Muscle of leg (tissue), 11 donors: ENCODE results near the gene RUNX1. TPM values are rescaled to one million over a fixed set of nuclear protein-coding genes. Genes with fewer than 3 reads are reported as not detected.

Experiments
- DNase-seq: peaks from one replicate; pipeline ENCODE4 v3.0.0; 2013
- H3K27ac ChIP-seq: one replicate; pipeline ENCODE4 v1.5.1; 2013; ENCODE audit warnings: mild to moderate bottlenecking, low read length, control low read depth
- H3K27me3 ChIP-seq: one replicate; pipeline ENCODE4 v1.6.1; 2013; ENCODE audit warnings: low read length; ENCODE audit not compliant: control insufficient read depth, insufficient read depth
- H3K36me3 ChIP-seq: one replicate; pipeline ENCODE4 v1.6.1; 2013; ENCODE audit warnings: low read length; ENCODE audit not compliant: control insufficient read depth, insufficient read depth
- H3K4me1 ChIP-seq: one replicate; pipeline ENCODE4 v1.6.1; 2013; ENCODE audit warnings: low read length; ENCODE audit not compliant: control insufficient read depth, insufficient read depth
- H3K4me3 ChIP-seq: one replicate; pipeline ENCODE4 v1.5.1; 2013; ENCODE audit warnings: low read length, control low read depth
- H3K9me3 ChIP-seq: replicated peaks from 2 replicates; pipeline ENCODE4 v1.6.1; 2013; ENCODE audit warnings: low read depth, low read length; ENCODE audit not compliant: control insufficient read depth
- WGBS: methylation state at CpG from one replicate; pipeline ENCODE4 v1.1.5; 2013; ENCODE audit warnings: missing lambda C conversion rate; ENCODE audit not compliant: insufficient coverage; 5-methylcytosine and 5-hydroxymethylcytosine counted together
- polyA plus RNA-seq, 8 donors: library from polyadenylated mRNA; unstranded; fragments of 120-200 nt; gene quantifications; one replicate each; pipeline versions ENCODE4 v1.2.1 to v1.2.3, GENCODE V29; 2013; ENCODE audit warnings: inconsistent platforms in 1 of 8, low replicate concordance in 1 of 8; ENCODE audit not compliant: insufficient read length in 8 of 8, insufficient read depth in 1 of 8
- total RNA-seq: library from RNA; stranded (reverse); fragments of 120-200 nt; gene quantifications from one replicate; pipeline ENCODE4 v1.2.4, GENCODE V29; 2013

Gene RUNX1
- total and polyA plus RNA-seq, 9 donors = 3.6 to 8.8 (median 5.0) TPM

DNA sequence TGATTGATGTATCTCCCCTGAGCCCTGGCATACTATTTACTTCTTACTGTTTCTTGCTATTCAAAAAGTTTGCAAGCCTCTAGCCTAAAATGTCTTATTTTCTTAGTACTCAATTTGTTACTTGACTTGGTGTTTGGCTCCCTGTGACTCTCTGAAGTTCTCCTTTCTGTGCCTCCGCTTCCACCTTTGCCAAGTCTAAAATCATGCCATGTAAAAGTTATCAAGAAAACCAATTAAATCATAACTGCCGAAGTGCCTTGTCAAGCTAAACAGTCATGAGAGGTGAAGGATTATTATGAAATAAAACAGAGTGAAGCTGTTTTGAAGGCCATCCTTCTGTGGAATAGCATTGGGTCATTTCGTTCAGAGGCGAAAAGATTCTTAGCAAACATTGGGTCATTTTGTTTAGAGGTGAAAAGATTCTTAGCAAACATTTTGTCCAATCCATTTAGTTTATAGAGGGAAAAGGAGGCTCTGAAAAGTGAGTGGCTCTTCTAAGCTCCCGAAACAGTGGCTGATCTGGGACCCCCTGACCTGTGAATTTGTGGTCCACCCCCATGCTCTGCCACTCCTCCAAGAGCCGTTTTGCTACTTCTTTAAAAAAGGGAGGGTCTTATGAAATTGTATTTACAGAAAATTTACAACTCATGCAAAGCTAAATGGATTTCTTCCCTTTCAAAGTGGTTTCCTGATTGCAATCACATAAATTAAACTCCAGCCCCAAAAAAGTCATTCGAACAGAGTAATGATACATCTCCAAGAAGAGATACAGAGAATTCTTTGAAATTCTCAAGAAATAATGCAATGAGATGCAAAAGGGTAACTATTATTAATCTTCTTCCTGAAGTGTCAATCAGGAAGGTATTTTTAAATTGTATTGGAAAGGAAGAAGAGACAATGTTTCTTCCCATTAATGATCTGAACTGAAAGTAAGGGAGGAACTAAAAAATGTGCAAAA is 141.4 kb downstream of the RUNX1 start:
- no peaks in the 10 kb centered on the region for H3K9me3 ChIP-seq
- H3K4me1 ChIP-seq = peaks cover 7% of the 10 kb centered on the region
- no CpG with 5 or more reads among the region's 7 CpGs for WGBS
- peaks cover 5% of the 10 kb centered on the region for H3K27me3 ChIP-seq
- H3K4me3 ChIP-seq = no peak overlapping the region
- H3K36me3 ChIP-seq = no peaks in the 10 kb centered on the region
- DNase-seq = no peak
- no peak overlapping the region for H3K27ac ChIP-seq

DNA sequence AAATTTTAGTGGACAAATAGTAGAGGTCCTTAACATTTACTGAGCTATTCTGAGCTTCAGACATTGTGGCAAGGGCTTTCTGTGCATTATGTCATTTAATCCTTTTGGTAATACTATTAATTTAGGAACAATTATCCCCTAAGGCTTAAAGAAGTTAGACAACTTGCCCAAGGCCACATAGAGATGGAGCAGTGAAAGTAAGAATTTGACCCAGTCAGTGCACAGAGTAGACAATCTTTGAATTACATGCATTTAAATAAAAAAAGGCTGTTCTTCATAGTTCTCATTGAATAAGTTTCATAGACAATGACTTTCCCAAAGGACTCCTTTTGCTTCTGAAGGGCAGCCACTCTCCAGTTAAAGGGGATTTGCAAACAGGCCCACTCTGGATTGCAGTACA is 142.7 kb downstream of the RUNX1 start:
- H3K27ac ChIP-seq = no peak overlapping the region
- no peaks in the 10 kb centered on the region for H3K36me3 ChIP-seq
- no peaks in the 10 kb centered on the region for H3K9me3 ChIP-seq
- peaks cover 4% of the 10 kb centered on the region for H3K27me3 ChIP-seq
- peaks cover 7% of the 10 kb centered on the region for H3K4me1 ChIP-seq
- no peak for DNase-seq
- no peak overlapping the region for H3K4me3 ChIP-seq

DNA sequence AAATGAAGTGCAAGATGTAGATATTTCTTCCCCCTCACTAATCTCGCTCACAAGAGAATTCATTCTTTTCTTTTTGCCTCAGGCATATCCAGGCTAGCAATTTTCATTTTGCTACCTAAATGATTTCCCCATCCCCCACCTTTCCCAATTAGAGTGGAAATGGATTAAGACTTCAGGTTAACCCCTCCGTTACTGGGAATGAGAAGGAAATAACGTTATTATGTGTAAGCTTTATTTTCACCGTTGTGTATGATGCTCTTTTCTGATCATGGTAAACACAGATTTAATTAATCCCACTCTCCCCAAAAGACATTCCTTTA is 143.9 kb downstream of the RUNX1 start:
- no peak for DNase-seq
- Histone ChIP-seq H3K27me3 (peaks cover 3% of the 10 kb centered on the region), H3K4me1 (peaks cover 3% of the 10 kb centered on the region), H3K36me3 (no peaks in the 10 kb centered on the region), H3K27ac (no peak overlapping the region), H3K9me3 (no peaks in the 10 kb centered on the region), H3K4me3 (no peak overlapping the region)
- WGBS = no CpG with 5 or more reads among the region's 4 CpGs

DNA sequence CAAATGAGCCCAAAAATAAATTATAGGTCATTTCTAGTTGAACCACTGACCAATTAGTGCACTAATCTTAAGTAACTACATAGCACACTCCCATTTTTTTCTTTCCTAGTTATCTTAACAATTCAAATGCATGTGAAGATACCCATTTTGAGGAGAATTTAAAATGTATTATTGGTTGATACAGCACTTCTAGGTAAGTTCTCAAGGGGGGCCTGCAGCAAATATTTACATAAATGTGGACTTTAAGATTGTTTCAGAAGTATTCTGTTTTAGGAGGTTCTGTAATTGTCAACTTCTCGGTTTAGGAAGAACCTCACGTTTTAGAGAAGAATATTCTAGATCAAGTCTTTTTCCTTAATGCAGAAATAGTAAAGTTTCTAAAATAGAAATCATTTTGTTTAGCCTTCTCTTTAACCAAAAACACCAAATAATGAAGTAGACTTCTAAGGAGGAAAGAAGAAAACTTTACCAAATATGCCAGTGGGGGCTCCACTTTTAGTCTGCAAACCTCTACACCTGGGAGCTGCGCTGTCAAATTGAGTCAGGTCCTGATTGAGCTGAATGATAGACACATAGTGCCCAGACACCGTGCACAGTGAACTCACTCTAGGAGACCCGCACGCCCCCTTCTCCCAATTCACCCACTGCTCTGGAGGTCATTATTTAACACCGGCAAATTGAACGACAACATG is 144.4 kb downstream of the RUNX1 start:
- DNase-seq = no peak
- H3K27ac ChIP-seq = no peak overlapping the region
- H3K36me3 ChIP-seq = no peaks in the 10 kb centered on the region
- no peaks in the 10 kb centered on the region for H3K9me3 ChIP-seq
- WGBS = no CpG with 5 or more reads among the region's 8 CpGs
- H3K4me1 ChIP-seq = no peaks in the 10 kb centered on the region
- no peak overlapping the region for H3K4me3 ChIP-seq
- peaks cover 3% of the 10 kb centered on the region for H3K27me3 ChIP-seq

DNA sequence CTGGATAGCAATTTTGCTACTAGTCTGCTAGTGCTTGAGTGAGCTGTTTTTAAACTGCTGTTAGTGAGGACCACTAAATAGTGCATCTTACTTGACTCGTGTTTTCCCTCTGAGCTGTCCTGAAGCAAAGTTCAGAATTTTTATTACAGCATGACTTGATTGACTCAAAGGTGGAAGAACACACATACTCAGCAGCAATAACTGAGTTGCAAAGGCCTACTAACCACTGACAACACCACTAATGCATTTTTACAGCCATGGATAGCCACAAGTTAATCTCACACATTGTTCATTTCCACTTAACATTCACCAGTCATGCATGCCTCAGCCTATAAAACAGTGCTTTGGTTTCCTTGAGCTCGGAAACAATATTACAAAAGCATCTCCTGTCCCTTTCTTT is 148.7 kb downstream of the RUNX1 start:
- DNase-seq = no peak
- H3K9me3 ChIP-seq = peaks cover 5% of the 10 kb centered on the region
- no peaks in the 10 kb centered on the region for H3K4me1 ChIP-seq
- WGBS = no CpG with 5 or more reads among the region's 2 CpGs
- H3K36me3 ChIP-seq = no peaks in the 10 kb centered on the region
- H3K27me3 ChIP-seq = peaks cover 8% of the 10 kb centered on the region
- H3K4me3 ChIP-seq = no peak overlapping the region
- no peak overlapping the region for H3K27ac ChIP-seq

DNA sequence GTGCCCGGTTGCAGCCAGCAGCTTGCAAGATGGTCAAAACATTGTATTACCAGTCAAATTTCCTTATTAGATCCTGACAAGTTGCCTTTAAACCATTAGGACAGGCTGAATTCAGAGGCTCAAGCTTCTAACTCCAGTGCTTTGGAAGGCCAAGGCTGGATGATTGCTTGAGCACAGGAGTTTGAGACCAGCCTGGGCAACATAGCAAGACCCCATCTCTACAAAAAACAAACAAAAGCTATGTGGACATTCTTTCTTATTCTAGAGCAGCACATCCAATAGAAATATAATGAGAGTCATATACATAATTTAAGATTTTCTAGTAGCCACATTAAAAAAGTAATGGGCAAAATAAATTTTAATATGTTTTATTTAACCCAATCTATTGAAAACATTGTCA is 149.3 kb downstream of the RUNX1 start:
- no peak overlapping the region for H3K27ac ChIP-seq
- H3K27me3 ChIP-seq = peaks cover 7% of the 10 kb centered on the region
- no peaks in the 10 kb centered on the region for H3K4me1 ChIP-seq
- no peaks in the 10 kb centered on the region for H3K36me3 ChIP-seq
- no peak for DNase-seq
- peaks cover 5% of the 10 kb centered on the region for H3K9me3 ChIP-seq
- no CpG with 5 or more reads among the region's 1 CpG for WGBS
- no peak overlapping the region for H3K4me3 ChIP-seq

DNA sequence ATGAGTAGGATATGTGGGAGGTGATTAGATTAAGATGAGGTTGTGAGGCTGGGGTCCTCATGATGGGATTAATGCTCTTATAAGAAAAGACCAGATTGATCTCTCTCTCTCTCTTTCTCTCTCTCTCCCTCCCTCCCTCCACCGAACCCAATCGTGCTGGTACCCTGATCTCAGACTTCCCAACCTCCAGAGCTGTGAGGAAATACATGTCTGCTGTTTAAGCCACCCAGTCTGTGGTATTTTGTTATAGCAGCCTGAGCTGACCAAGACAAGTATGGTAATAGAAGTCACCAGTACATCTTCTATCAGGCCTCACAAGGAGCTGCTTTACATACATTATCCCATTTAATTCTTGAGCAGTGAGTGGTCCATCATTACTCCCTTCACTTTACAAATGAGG is 149.8 kb downstream of the RUNX1 start:
- WGBS = no CpG with 5 or more reads among the region's 2 CpGs
- Histone ChIP-seq H3K4me3 (no peak overlapping the region), H3K36me3 (no peaks in the 10 kb centered on the region), H3K4me1 (no peaks in the 10 kb centered on the region), H3K27ac (no peak overlapping the region), H3K27me3 (peaks cover 9% of the 10 kb centered on the region), H3K9me3 (peaks cover 5% of the 10 kb centered on the region)
- no peak for DNase-seq

DNA sequence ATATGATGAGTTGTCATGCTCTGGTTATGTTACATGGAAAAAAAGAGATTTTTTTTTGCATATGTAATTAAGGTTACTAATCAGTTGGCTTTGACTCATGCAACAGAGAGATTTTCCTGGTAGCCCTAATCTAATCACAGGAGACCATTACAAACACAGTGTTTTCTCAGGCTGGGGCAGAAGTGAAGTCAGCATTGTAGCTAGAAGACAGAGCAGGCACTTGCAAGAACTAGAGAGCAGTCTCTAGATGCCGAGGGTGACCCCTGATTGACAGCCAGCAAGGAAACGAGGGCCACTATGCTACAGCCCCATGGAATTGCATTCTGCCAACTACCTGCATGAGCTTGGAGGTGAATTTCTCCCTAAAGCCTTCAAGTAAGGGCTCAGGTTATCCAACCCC is 151.3 kb downstream of the RUNX1 start:
- no peak overlapping the region for H3K4me3 ChIP-seq
- DNase-seq = no peak
- 94% methylated on average over 2 of the region's 2 CpGs for WGBS
- H3K27ac ChIP-seq = no peak overlapping the region
- no peaks in the 10 kb centered on the region for H3K36me3 ChIP-seq
- peaks cover 5% of the 10 kb centered on the region for H3K9me3 ChIP-seq
- peaks cover 13% of the 10 kb centered on the region for H3K27me3 ChIP-seq
- H3K4me1 ChIP-seq = no peaks in the 10 kb centered on the region

DNA sequence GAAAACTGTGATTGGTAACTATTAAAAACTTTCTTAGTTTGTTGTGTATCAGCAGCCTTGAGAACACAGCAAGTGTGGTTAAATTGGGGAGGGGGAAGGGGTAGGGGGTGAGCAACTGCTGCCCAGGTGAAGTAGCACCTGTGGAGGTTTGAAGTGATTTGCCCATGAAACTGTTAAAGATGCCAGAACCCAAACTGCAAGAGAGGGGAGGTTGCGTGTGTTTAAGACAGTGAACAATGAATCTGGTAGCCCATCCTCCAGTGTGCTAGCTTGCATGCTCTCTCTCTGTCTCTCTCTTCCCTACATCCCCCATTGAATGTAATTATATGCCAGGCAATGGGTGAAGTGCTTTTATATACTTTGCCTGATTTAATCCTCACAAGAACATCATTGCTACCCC is 154.7 kb downstream of the RUNX1 start:
- no peak for DNase-seq
- Histone ChIP-seq H3K9me3 (peaks cover 5% of the 10 kb centered on the region), H3K27me3 (peaks cover 30% of the 10 kb centered on the region), H3K4me3 (no peak overlapping the region), H3K36me3 (no peaks in the 10 kb centered on the region), H3K27ac (no peak overlapping the region), H3K4me1 (peaks cover 14% of the 10 kb centered on the region)
- no CpG with 5 or more reads among the region's 1 CpG for WGBS

DNA sequence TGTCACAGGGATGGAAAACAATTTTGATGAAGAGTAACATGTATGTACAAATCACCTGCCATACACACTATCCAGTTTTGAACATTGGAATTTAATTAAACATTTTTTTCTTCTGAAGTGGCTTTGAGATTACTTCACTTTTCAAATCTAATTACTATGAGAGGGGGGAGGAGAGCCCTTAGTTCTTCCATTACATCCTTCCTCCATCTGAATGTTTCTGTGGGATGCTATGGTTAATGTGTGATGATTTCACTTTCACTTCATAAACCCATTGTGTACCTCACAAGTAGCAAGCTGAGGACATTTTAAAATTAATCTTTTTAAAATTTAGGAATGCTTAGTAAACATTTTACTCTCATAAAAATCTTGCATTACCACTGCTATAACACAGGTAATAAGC is 156.9 kb downstream of the RUNX1 start:
- peaks cover 34% of the 10 kb centered on the region for H3K27me3 ChIP-seq
- no peak overlapping the region for H3K27ac ChIP-seq
- peaks cover 18% of the 10 kb centered on the region for H3K4me1 ChIP-seq
- no peaks in the 10 kb centered on the region for H3K9me3 ChIP-seq
- no peak overlapping the region for H3K4me3 ChIP-seq
- no peak for DNase-seq
- H3K36me3 ChIP-seq = no peaks in the 10 kb centered on the region
